CD4-positive, CD25-positive, alpha-beta regulatory T cell (primary cell): ENCODE data around the gene KCTD17. TPM values are rescaled to one million over a fixed set of nuclear protein-coding genes. Genes with fewer than 3 reads are reported as not detected.

ENCODE experiments used
- ATAC-seq, 2 donors: fragments of 150-1000 bp; cut with Tn5 transposase; one replicate each; pipeline ENCODE4 v1.10.0; 2021; ENCODE audit warnings: low read depth in 2 of 2, moderate number of reproducible peaks in 2 of 2, moderate library complexity in 1 of 2
- DNase-seq, 3 donors: peaks; one replicate each; pipeline versions ENCODE4 v3.0.0 to v3.0.0-alpha.2; 2012 to 2022; ENCODE audit warnings: mixed read lengths in 1 of 3
- H3K27ac ChIP-seq: one replicate; pipeline ENCODE4 v1.7.0; 2013; ENCODE audit warnings: mild to moderate bottlenecking, low read length; ENCODE audit not compliant: insufficient read depth, poor library complexity, severe bottlenecking
- H3K27me3 ChIP-seq: one replicate; pipeline ENCODE4 v1.7.0; 2013; ENCODE audit warnings: low read length; ENCODE audit not compliant: control insufficient read depth, insufficient read depth
- H3K36me3 ChIP-seq: one replicate; pipeline ENCODE4 v1.7.0; 2013; ENCODE audit warnings: mild to moderate bottlenecking, low read length, moderate library complexity; ENCODE audit not compliant: control insufficient read depth, insufficient read depth
- H3K4me1 ChIP-seq: 2 replicates; pipeline ENCODE4 v1.7.0; 2013; ENCODE audit warnings: mild to moderate bottlenecking, low read length; ENCODE audit not compliant: insufficient read depth, control insufficient read depth, poor library complexity, severe bottlenecking
- H3K4me3 ChIP-seq: one replicate; pipeline ENCODE4 v1.7.0; 2013; ENCODE audit warnings: low read depth, mild to moderate bottlenecking, low read length, moderate library complexity
- H3K9me3 ChIP-seq, 2 experiments: 1 replicate in 1 of 2; 2 replicates in 1 of 2; pipeline ENCODE4 v1.7.0; 2013; ENCODE audit warnings: low read length in 2 of 2, mild to moderate bottlenecking in 1 of 2, moderate library complexity in 1 of 2; ENCODE audit not compliant: control insufficient read depth in 2 of 2
- H3K27ac Mint-ChIP-seq, 3 donors: one replicate each; pipeline ENCODE4 v1.8.0; 2020 to 2022; ENCODE audit warnings: mild to moderate bottlenecking in 3 of 3, mixed read lengths in 3 of 3, moderate library complexity in 2 of 3
- H3K27me3 Mint-ChIP-seq: one replicate; pipeline ENCODE4 v1.8.0; 2022; ENCODE audit warnings: mild to moderate bottlenecking, mixed read lengths
- H3K36me3 Mint-ChIP-seq: one replicate; pipeline ENCODE4 v1.8.0; 2020; ENCODE audit warnings: mixed read lengths
- H3K4me1 Mint-ChIP-seq, 4 donors: one replicate each; pipeline ENCODE4 v1.8.0; 2020 to 2022; ENCODE audit warnings: mixed read lengths in 4 of 4, mild to moderate bottlenecking in 1 of 4
- H3K4me3 Mint-ChIP-seq, 4 donors: one replicate each; pipeline ENCODE4 v1.8.0; 2020 to 2022; ENCODE audit warnings: mild to moderate bottlenecking in 4 of 4, mixed read lengths in 4 of 4, moderate library complexity in 3 of 4
- H3K9me3 Mint-ChIP-seq, 7 donors: one replicate each; pipeline ENCODE4 v1.8.0; 2020 to 2022; ENCODE audit warnings: mixed read lengths in 7 of 7, mild to moderate bottlenecking in 3 of 7, moderate library complexity in 2 of 7
- polyA plus RNA-seq, 4 donors: library from polyadenylated mRNA; unstranded; fragments of 300-500 nt; fragmentation: Illumina TruSeq; gene quantifications; one replicate each; pipeline ENCODE4 v1.2.3, GENCODE V29; 2021
- total RNA-seq: library from RNA; stranded (reverse); gene quantifications from one replicate; pipeline ENCODE4 v1.2.3, GENCODE V29; 2022

KCTD17 gene
- total and polyA plus RNA-seq, 5 donors from 2014 or later: 10.9 to 33.5 (median 14.1) TPM

GRCh38 chr22:37037669-37038068 is 13.9 kb upstream of the KCTD17 start:
- peak overlapping the region in 1 of 3 donors; percentile 25 for H3K27ac Mint-ChIP-seq
- H3K4me3 Mint-ChIP-seq: no peak overlapping the region

GRCh38 chr22:37039466-37039865 is 12.1 kb upstream of the KCTD17 start:
- no peaks in the 10 kb centered on the region for H3K36me3 Mint-ChIP-seq
- H3K27me3 ChIP-seq: no peaks in the 10 kb centered on the region
- no peak overlapping the region for H3K4me3 ChIP-seq
- no peaks in the 10 kb centered on the region for H3K9me3 Mint-ChIP-seq
- peaks cover 5% of the 10 kb centered on the region for H3K27me3 Mint-ChIP-seq
- no peak overlapping the region for H3K27ac ChIP-seq
- H3K4me1 Mint-ChIP-seq: peaks cover 0 to 9% (median 2%) of the 10 kb centered on the region in 4 donors
- H3K36me3 ChIP-seq: no peaks in the 10 kb centered on the region
- DNase-seq (no peak), ATAC-seq (no peak)
- peak overlapping the region in 1 of 3 donors; percentile 38 for H3K27ac Mint-ChIP-seq
- H3K4me3 Mint-ChIP-seq: no peak overlapping the region
- no peaks in the 10 kb centered on the region for H3K9me3 ChIP-seq
- no peaks in the 10 kb centered on the region for H3K4me1 ChIP-seq

More at GRCh38 chr22:37037669-37038068, 13.9 kb upstream of the KCTD17 start:
- H3K27ac ChIP-seq: no peak overlapping the region
- H3K4me1 ChIP-seq: no peaks in the 10 kb centered on the region
- DNase-seq (no peak), ATAC-seq (no peak)
- Mint-ChIP-seq H3K4me1 (peaks cover 0 to 9% (median 2%) of the 10 kb centered on the region in 4 donors), H3K27me3 (peaks cover 5% of the 10 kb centered on the region), H3K36me3 (no peaks in the 10 kb centered on the region), H3K9me3 (no peaks in the 10 kb centered on the region)
- H3K36me3 ChIP-seq: no peaks in the 10 kb centered on the region
- H3K9me3 ChIP-seq: no peaks in the 10 kb centered on the region
- no peaks in the 10 kb centered on the region for H3K27me3 ChIP-seq
- H3K4me3 ChIP-seq: no peak overlapping the region

- Mint-ChIP-seq H3K27me3 (peaks cover 5% of the 10 kb centered on the region), H3K27ac (no peak overlapping the region), H3K4me1 (peaks cover 0 to 9% (median 2%) of the 10 kb centered on the region in 4 donors), H3K9me3 (no peaks in the 10 kb centered on the region), H3K4me3 (no peak overlapping the region), H3K36me3 (no peaks in the 10 kb centered on the region)
- Histone ChIP-seq H3K4me3 (no peak overlapping the region), H3K36me3 (no peaks in the 10 kb centered on the region), H3K4me1 (no peaks in the 10 kb centered on the region), H3K27me3 (no peaks in the 10 kb centered on the region), H3K9me3 (no peaks in the 10 kb centered on the region), H3K27ac (no peak overlapping the region)
- no peak for ATAC-seq
- DNase-seq: no peak
Measured at GRCh38 chr22:37043209-37043827, 8.2 kb upstream of the KCTD17 start.

GRCh38 chr22:37043828-37044538 is 7.6 kb upstream of the KCTD17 start:
- no peaks in the 10 kb centered on the region for H3K9me3 Mint-ChIP-seq
- no peak overlapping the region for H3K4me3 ChIP-seq
- H3K9me3 ChIP-seq: no peaks in the 10 kb centered on the region
- no peaks in the 10 kb centered on the region for H3K27me3 ChIP-seq
- H3K4me1 Mint-ChIP-seq: peaks cover 0 to 9% (median 2%) of the 10 kb centered on the region in 4 donors
- no peak overlapping the region for H3K27ac ChIP-seq
- H3K27ac Mint-ChIP-seq: peak overlapping the region in 1 of 3 donors; percentile 63
- no peaks in the 10 kb centered on the region for H3K36me3 ChIP-seq
- peak; percentile 16 to 69 (median 29) for DNase-seq
- H3K4me3 Mint-ChIP-seq: no peak overlapping the region
- no peaks in the 10 kb centered on the region for H3K4me1 ChIP-seq
- peak; percentile 55 to 62 for ATAC-seq
- no peaks in the 10 kb centered on the region for H3K36me3 Mint-ChIP-seq
- H3K27me3 Mint-ChIP-seq: peaks cover 5% of the 10 kb centered on the region

- Histone ChIP-seq H3K36me3 (no peaks in the 10 kb centered on the region), H3K27me3 (no peaks in the 10 kb centered on the region), H3K9me3 (no peaks in the 10 kb centered on the region), H3K4me3 (no peak overlapping the region), H3K4me1 (no peaks in the 10 kb centered on the region), H3K27ac (no peak overlapping the region)
- H3K4me1 Mint-ChIP-seq: peaks cover 0 to 3% (median 2%) of the 10 kb centered on the region in 4 donors
- DNase-seq: no peak
- H3K9me3 Mint-ChIP-seq: peaks cover 0 to 2% (median 0%) of the 10 kb centered on the region in 7 donors
- peak overlapping the region in 1 of 3 donors; percentile 13 for H3K27ac Mint-ChIP-seq
- no peaks in the 10 kb centered on the region for H3K36me3 Mint-ChIP-seq
- no peak for ATAC-seq
- no peaks in the 10 kb centered on the region for H3K27me3 Mint-ChIP-seq
- H3K4me3 Mint-ChIP-seq: no peak overlapping the region
Measured at GRCh38 chr22:37044634-37045625, 6.6 kb upstream of the KCTD17 start.

GRCh38 chr22:37045958-37046357 is 5.6 kb upstream of the KCTD17 start:
- Mint-ChIP-seq H3K27ac (no peak overlapping the region), H3K9me3 (peaks cover 0 to 2% (median 0%) of the 10 kb centered on the region in 7 donors), H3K4me3 (no peak overlapping the region), H3K27me3 (no peaks in the 10 kb centered on the region), H3K36me3 (no peaks in the 10 kb centered on the region), H3K4me1 (peaks cover 0 to 2% (median under 1%) of the 10 kb centered on the region in 4 donors)
- no peak overlapping the region for H3K4me3 ChIP-seq
- no peak for ATAC-seq
- DNase-seq: peak in 1 of 3 donors; percentile 45
- no peaks in the 10 kb centered on the region for H3K9me3 ChIP-seq
- H3K27ac ChIP-seq: no peak overlapping the region
- no peaks in the 10 kb centered on the region for H3K36me3 ChIP-seq
- H3K27me3 ChIP-seq: no peaks in the 10 kb centered on the region
- no peaks in the 10 kb centered on the region for H3K4me1 ChIP-seq

- no peaks in the 10 kb centered on the region for H3K36me3 Mint-ChIP-seq
- DNase-seq (no peak), ATAC-seq (no peak)
- Histone ChIP-seq H3K36me3 (no peaks in the 10 kb centered on the region), H3K9me3 (no peaks in the 10 kb centered on the region), H3K27ac (no peak overlapping the region), H3K4me1 (peaks cover 3% of the 10 kb centered on the region), H3K27me3 (no peaks in the 10 kb centered on the region), H3K4me3 (no peak overlapping the region)
- H3K27me3 Mint-ChIP-seq: no peaks in the 10 kb centered on the region
- H3K27ac Mint-ChIP-seq: no peak overlapping the region
- no peak overlapping the region for H3K4me3 Mint-ChIP-seq
- peaks cover 0 to 4% (median 0%) of the 10 kb centered on the region in 4 donors for H3K4me1 Mint-ChIP-seq
- H3K9me3 Mint-ChIP-seq: peaks cover 0 to 2% (median 0%) of the 10 kb centered on the region in 7 donors
Measured at GRCh38 chr22:37046589-37046988, 5.0 kb upstream of the KCTD17 start.
